Measurements from ENCODE around the gene ANGPTL4.

- TF ChIP-seq EZH2phosphoT487 (IDR thresholded peaks at IDR 0.05; ENCODE audit: unreplicated experiment) (no peak), EZH2 (IDR thresholded peaks at IDR 0.05; ENCODE audit: low read depth, unreplicated experiment) (no peak), CTCF (conservative IDR thresholded peaks at IDR 0.05; ENCODE audit: low read depth in 2 of 2) (no peak), ETS1 (IDR thresholded peaks at IDR 0.05) (no peak), STAT1 (IDR thresholded peaks at IDR 0.05; ENCODE audit: unreplicated experiment) (no peak), JUNB (IDR thresholded peaks at IDR 0.05; ENCODE audit: unreplicated experiment) (no peak), CREB1 (CRISPR knock-in tag; IDR thresholded peaks at IDR 0.05; ENCODE audit: low read depth) (no peak), POLR2AphosphoS5 (IDR thresholded peaks at IDR 0.05; ENCODE audit: low read depth) (no peak), REST (IDR thresholded peaks at IDR 0.05; ENCODE audit: unreplicated experiment) (no peak), ZNF114 (CRISPR knock-in tag; IDR thresholded peaks at IDR 0.05) (no peak), NANOG (IDR thresholded peaks at IDR 0.05; ENCODE audit: borderline replicate concordance) (no peak), ZNF331 (CRISPR knock-in tag; IDR thresholded peaks at IDR 0.05; ENCODE audit: low read depth) (no peak)
Measured at GRCh38 chr19:8371011-8371804, 7.3 kb downstream of the ANGPTL4 start.

Data from GM23338 (cell line).